HEK293 (cell line): ENCODE results near the gene PALM3.

Source experiments
- CTCF ChIA-PET: fragments of 350-600 bp; formaldehyde crosslinking; extraction: SDS; loops from one replicate; lab custom pipeline; 2021; ENCODE audit warnings: antibody characterized with exemption; lab: Yijun Ruan, JAX
- POLR2A ChIA-PET: fragments of 300-600 bp; formaldehyde crosslinking; extraction: SDS; loops from one replicate; lab custom pipeline; 2020; ENCODE audit warnings: antibody characterized with exemption, inconsistent platforms; lab: Yijun Ruan, JAX
- H3K27ac ChIP-seq: fragments of 200-500 bp; sonication (Bioruptor generic); 2 replicates; pipeline ENCODE4 v1.5.1; 2014; ENCODE audit warnings: low read depth, low read length, control low read depth, inconsistent platforms; ENCODE audit errors: extremely low read depth
- H3K36me3 ChIP-seq, 2 experiments: fragments of 200-500 bp in 1 of 2; sonication (Bioruptor generic) in 1 of 2; 1 replicate in 1 of 2; 2 replicates in 1 of 2; pipeline ENCODE4 v1.5.1; 2014 to 2017; ENCODE audit warnings: inconsistent platforms in 2 of 2, low read length in 2 of 2; ENCODE audit not compliant: control insufficient read depth in 2 of 2, insufficient read depth in 1 of 2
- H3K4me1 ChIP-seq: fragments of 200-500 bp; sonication (Bioruptor generic); 2 replicates; pipeline ENCODE4 v1.5.1; 2014; ENCODE audit warnings: mild to moderate bottlenecking, low read length, inconsistent platforms; ENCODE audit not compliant: control insufficient read depth, insufficient read depth
- H3K4me3 ChIP-seq: 2 replicates; pipeline ENCODE4 v1.5.1; 2011; ENCODE audit warnings: low read depth, mild to moderate bottlenecking, control low read depth, low read length, moderate library complexity
- H3K9me3 ChIP-seq: fragments of 200-500 bp; sonication (Bioruptor generic); 2 replicates; pipeline ENCODE4 v1.5.1; 2014; ENCODE audit warnings: low read depth, low read length, inconsistent platforms; ENCODE audit not compliant: control insufficient read depth, insufficient read depth
- HIC1 ChIP-seq: fragments of 450-650 bp; formaldehyde crosslinking; IDR thresholded peaks from 2 replicates; pipeline ENCODE4 v1.5.1; 2016; ENCODE audit warnings: missing biosample characterization, missing genetic modification characterization
- INSM2 ChIP-seq: fragments of 450-650 bp; formaldehyde crosslinking; IDR thresholded peaks from 2 replicates; pipeline ENCODE4 v1.5.1; 2016; ENCODE audit warnings: missing biosample characterization, missing genetic modification characterization
- KLF8 ChIP-seq: fragments of 450-650 bp; formaldehyde crosslinking; IDR thresholded peaks from 2 replicates; pipeline ENCODE4 v1.5.1; 2016; ENCODE audit warnings: missing biosample characterization, missing genetic modification characterization
- KLF9 ChIP-seq: fragments of 450-650 bp; formaldehyde crosslinking; IDR thresholded peaks from 2 replicates; pipeline ENCODE4 v1.5.1; 2016; ENCODE audit warnings: missing biosample characterization, missing genetic modification characterization, low read depth
- MEIS1 ChIP-seq: sonication (generic); formaldehyde crosslinking; IDR thresholded peaks from 2 replicates; pipeline ENCODE4 v1.8.1; 2022; ENCODE audit warnings: missing genetic modification reagents, mild to moderate bottlenecking, borderline replicate concordance
- PRDM1 ChIP-seq: fragments of 450-650 bp; formaldehyde crosslinking; IDR thresholded peaks from 2 replicates; pipeline ENCODE4; 2016; ENCODE audit warnings: missing biosample characterization, missing genetic modification characterization
- PRDM4 ChIP-seq: fragments of 450-650 bp; formaldehyde crosslinking; IDR thresholded peaks from 2 replicates; pipeline ENCODE4 v1.5.1; 2017; ENCODE audit warnings: missing biosample characterization, missing genetic modification characterization
- ZEB2 ChIP-seq: fragments of 450-650 bp; formaldehyde crosslinking; IDR thresholded peaks from 2 replicates; pipeline ENCODE4 v1.5.1; 2016; ENCODE audit warnings: missing biosample characterization, missing genetic modification characterization
- ZNF169 ChIP-seq: fragments of 450-650 bp; formaldehyde crosslinking; IDR thresholded peaks from 2 replicates; pipeline ENCODE4 v1.5.1; 2016; ENCODE audit warnings: missing biosample characterization, missing genetic modification characterization
- ZNF366 ChIP-seq: fragments of 450-650 bp; formaldehyde crosslinking; conservative IDR thresholded peaks from 2 replicates; pipeline ENCODE4 v1.5.1; 2016; ENCODE audit warnings: missing biosample characterization, missing genetic modification characterization
- ZNF37A ChIP-seq: fragments of 450-650 bp; IDR thresholded peaks from 2 replicates; pipeline ENCODE4 v1.5.1; 2018; ENCODE audit warnings: missing biosample characterization, missing genetic modification characterization
- ZNF501 ChIP-seq: fragments of 450-650 bp; formaldehyde crosslinking; IDR thresholded peaks from 2 replicates; pipeline ENCODE4 v1.5.1; 2016; ENCODE audit warnings: missing biosample characterization, missing genetic modification characterization
- ZNF514 ChIP-seq: fragments of 450-650 bp; formaldehyde crosslinking; IDR thresholded peaks from 2 replicates; pipeline ENCODE4 v1.5.1; 2016; ENCODE audit warnings: missing biosample characterization, missing genetic modification characterization
- ZNF585B ChIP-seq: fragments of 450-650 bp; formaldehyde crosslinking; IDR thresholded peaks from 2 replicates; pipeline ENCODE4 v1.5.1; 2016; ENCODE audit warnings: missing biosample characterization, missing genetic modification characterization
- ZNF645 ChIP-seq: fragments of 450-650 bp; formaldehyde crosslinking; IDR thresholded peaks from 2 replicates; pipeline ENCODE4; 2016; ENCODE audit warnings: missing biosample characterization, missing genetic modification characterization
- ZSCAN23 ChIP-seq: fragments of 450-650 bp; formaldehyde crosslinking; IDR thresholded peaks from 2 replicates; pipeline ENCODE4 v1.5.1; 2016; ENCODE audit warnings: missing biosample characterization, missing genetic modification characterization

Gene PALM3

GRCh38 chr19:14054099-14054498 lies 7.8 kb downstream of the PALM3 start:
- CTCF ChIA-PET, result interaction anchor here (0.8 to 2.4 kb wide), 2 partner anchors 12 to 20 kb away, joined by 3 to 20 read pairs; no protein-coding TSS in a partner anchor
- POLR2A ChIA-PET, result no interaction called here
- no peak overlapping the region for H3K4me3 ChIP-seq
- H3K4me1 ChIP-seq, result peaks cover 4% of the 10 kb centered on the region
- no peak overlapping the region for H3K27ac ChIP-seq
- H3K9me3 ChIP-seq, result no peaks in the 10 kb centered on the region
- no peak for TF ChIP-seq ZNF37A (tag by site-specific recombination)
- no peak for TF ChIP-seq ZEB2 (tag by site-specific recombination)
- no peak for TF ChIP-seq ZNF585B (tag by site-specific recombination)
- no peak for TF ChIP-seq PRDM4 (tag by site-specific recombination)
- no peak for TF ChIP-seq KLF9 (tag by site-specific recombination)
- no peak for TF ChIP-seq ZNF169
- TF ChIP-seq ZNF501 (tag by site-specific recombination), result no peak
- TF ChIP-seq ZSCAN23, result no peak
- TF ChIP-seq MEIS1, result no peak
- TF ChIP-seq KLF8 (tag by site-specific recombination), result peak; percentile 31; the same call in 1 of the 2 replicates
- no peak for TF ChIP-seq INSM2
- TF ChIP-seq ZNF366 (tag by site-specific recombination), result peak; percentile 75
- TF ChIP-seq PRDM1 (tag by site-specific recombination), result peak; percentile 74
- H3K36me3 ChIP-seq, result no peaks in the 10 kb centered on the region; a peak in 1 of 3 replicates

- Histone ChIP-seq H3K36me3 (no peaks in the 10 kb centered on the region; a peak in 1 of 3 replicates), H3K4me3 (no peak overlapping the region), H3K4me1 (peaks cover 4% of the 10 kb centered on the region), H3K27ac (no peak overlapping the region), H3K9me3 (no peaks in the 10 kb centered on the region)
- ChIA-PET POLR2A (no interaction called here), CTCF (interaction anchor here (0.6 to 2.4 kb wide), 5 partner anchors 12 to 54 kb away, joined by 3 to 20 read pairs (median 6); partner anchors contain the start of gene IL27RA)
- TF ChIP-seq ZNF514 (tag by site-specific recombination) (no peak), ZNF645 (tag by site-specific recombination) (no peak), HIC1 (peak; percentile 78)
Measured at GRCh38 chr19:14053500-14053899, 8.4 kb downstream of the PALM3 start.
